GM18873 (cell line): Measurements from ENCODE around the gene GPATCH2.
"Not testable (repeated sequence)": the region's sequence is repeated elsewhere in the genome, so short reads cannot be mapped to it uniquely, and the experiment has no call there.

Experiments used
- ATAC-seq: cut with Tn5 transposase; IDR thresholded peaks from one replicate; pipeline ENCODE4 v1.9.1; 2021; ENCODE audit warnings: mild to moderate bottlenecking, moderate library complexity, moderate number of reproducible peaks; ENCODE audit not compliant: unreplicated experiment, low FRiP score

Gene GPATCH2

GRCh38 chr1:217528271-217528670, 102.6 kb downstream of the GPATCH2 start:
- no peak for ATAC-seq

GRCh38 chr1:217527151-217527550, 103.7 kb downstream of the GPATCH2 start:
- ATAC-seq = no peak

- ATAC-seq = no peak
These were observed 104.3 kb downstream of the GPATCH2 start for GRCh38 chr1:217526636-217527035.

DNA sequence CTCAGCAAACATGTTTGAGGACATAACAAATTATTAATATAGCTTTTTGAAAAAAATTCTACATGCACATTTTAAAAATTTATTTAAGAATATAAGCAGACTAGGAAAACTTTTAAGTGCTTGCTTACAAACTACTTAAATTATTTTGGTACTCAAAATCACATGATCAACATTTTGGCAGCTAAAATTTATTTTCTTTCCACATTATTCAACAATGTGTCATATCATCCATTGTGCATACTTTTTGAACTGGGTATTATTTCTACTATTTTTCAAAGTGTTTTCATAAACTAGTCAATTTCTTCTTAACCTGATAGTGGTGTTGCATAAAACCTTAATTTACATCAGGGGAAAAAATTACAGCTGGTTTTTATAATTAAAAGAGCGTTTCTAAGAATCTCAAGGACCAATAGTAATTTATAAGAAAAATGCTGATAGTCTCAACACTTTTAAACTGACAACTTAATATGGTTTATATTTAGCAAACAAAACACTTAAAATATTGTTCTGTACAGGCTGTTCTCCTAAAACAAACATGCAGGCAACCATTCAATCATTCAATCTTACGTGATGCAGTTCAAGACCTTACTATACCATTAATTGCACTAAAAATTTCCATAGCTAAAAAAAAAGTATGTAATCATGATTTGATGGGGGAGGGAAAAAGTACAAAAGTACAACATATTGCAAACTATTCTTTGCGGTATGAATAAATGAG, 105.0 kb downstream of the GPATCH2 start:
- ATAC-seq = no peak

DNA sequence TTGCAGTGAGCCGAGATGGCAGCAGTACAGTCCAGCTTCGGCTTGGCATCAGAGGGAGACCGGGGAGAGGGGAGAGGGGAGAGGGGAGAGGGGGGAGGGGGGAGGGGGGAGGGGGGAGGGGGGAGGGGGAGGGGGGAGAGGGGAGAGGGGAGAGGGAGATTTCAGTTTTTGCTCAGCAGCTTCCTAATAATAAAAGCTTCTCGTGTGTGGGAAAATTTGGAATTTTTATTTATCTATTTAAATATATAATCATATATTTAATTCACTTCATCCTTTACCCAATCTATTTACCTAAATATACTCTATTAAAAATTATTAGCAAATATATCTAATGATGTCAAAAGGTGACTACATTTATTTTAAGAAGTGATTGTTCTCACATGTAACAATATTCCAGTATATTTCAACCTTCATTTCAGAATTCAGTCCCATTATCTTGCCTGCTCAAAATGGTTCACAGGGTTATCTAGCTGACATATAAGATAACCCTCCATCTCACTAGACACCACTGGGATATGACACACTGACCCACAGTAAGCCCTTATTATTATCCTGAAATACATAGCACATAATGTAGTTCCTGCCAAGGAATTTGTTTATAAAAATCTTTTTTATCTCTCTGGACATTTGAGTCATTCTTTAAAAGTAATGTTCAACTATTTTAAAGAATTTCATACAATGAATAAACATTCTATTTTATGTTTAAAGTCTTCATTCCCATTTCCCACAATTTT, 105.9 kb downstream of the GPATCH2 start:
- no peak for ATAC-seq

DNA sequence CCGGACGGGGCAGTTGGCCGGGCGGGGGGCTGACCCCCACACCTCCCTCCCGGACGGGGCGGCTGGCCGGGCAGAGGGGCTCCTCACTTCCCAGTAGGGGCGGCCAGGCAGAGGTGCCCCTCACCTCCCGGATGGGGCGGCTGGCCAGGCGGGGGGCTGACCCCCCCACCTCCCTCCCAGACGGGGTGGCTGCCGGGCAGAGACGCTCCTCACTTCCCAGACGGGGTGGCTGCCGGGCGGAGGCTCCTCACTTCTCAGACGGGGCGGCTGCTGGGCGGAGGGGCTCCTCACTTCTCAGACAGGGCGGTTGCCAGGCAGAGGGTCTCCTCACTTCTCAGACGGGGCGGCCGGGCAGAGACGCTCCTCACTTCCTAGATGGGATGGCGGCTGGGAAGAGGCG, 107.0 kb downstream of the GPATCH2 start:
- not testable (repeated sequence) for ATAC-seq

DNA sequence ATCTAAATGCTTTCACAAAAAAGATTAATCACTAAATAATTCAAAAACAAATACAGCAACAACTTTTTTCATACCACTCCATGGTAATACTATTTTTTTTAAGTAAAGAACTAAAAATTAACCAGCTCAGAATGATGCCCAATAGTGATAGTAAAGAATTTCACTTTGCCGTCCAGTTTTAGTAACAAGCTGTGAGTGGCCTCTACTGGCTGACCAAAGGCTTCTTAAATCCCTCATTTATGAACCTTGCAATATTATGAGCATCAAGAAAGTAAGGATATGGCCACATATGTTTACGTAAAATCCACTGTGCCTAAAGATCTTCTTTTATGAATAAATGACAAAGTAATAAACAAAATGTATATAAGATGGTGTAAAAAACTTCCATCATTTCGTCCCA, 108.6 kb downstream of the GPATCH2 start:
- no peak for ATAC-seq

GRCh38 chr1:217521317-217521716, 109.6 kb downstream of the GPATCH2 start:
- no peak for ATAC-seq

DNA sequence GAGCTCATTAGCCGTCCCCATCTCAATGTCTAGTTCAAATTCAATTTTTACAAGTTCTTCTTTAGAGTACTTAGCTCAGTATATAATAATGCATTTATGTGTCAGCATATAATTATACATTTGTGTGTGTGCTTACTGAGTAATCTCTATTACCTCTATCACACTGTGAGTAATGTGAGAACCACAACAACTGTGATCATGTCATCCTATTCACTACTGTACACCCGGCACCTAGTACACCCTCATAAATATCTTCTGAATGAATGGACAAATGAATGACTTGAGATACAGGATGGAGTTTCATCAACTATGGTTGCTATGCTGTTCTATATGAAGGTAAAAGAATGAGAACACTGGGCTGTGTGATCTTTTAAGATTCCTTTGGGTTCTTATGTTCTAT, 124.0 kb downstream of the GPATCH2 start:
- ATAC-seq = no peak

DNA sequence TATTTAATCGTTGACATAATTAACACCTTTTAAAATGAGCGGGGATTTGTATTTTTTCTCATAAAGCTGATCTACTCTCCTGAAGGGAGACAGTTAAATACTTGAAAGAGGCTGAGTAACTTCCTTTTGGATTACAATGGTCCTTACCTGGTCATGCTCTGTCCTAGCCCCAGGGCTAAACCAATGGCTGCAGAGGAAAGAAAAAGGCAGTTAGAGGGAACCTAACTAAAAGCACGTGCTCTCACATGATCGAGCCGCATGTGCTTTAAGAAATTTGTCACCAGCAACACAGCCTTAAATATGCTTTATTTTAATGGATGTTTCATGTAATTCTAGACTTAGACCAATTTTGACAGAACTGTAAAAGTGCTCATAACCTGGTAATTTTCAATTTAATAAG, 132.7 kb downstream of the GPATCH2 start:
- ATAC-seq = no peak

GRCh38 chr1:217495249-217495648, 135.6 kb downstream of the GPATCH2 start:
- ATAC-seq = peak; percentile 93

DNA sequence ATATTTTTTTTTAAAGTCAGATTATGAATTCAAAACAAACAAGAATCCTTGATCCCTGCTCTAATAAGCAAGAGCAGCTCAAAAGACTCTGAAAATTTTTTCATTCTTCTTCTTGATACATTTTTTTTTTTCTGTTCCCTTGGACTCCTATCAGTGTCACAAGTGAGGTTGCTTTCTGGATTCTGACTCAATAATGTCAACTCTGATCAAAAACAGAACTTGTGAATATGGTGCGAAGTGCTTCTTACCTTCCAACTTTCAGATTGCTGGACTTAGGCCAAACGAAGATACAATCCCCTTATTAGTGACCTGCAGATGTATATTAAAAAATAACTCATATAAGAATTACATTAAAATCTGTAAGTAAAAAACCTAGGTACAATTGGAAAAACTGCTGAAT, 136.1 kb downstream of the GPATCH2 start:
- peak; percentile 53 for ATAC-seq

GRCh38 chr1:217493290-217493689, 137.6 kb downstream of the GPATCH2 start:
- no peak for ATAC-seq

GRCh38 chr1:217484871-217485270, 146.0 kb downstream of the GPATCH2 start:
- ATAC-seq = no peak

GRCh38 chr1:217482356-217483102, 148.4 kb downstream of the GPATCH2 start:
- ATAC-seq = peak; percentile 97

GRCh38 chr1:217478450-217478849, 152.4 kb downstream of the GPATCH2 start:
- no peak for ATAC-seq

DNA sequence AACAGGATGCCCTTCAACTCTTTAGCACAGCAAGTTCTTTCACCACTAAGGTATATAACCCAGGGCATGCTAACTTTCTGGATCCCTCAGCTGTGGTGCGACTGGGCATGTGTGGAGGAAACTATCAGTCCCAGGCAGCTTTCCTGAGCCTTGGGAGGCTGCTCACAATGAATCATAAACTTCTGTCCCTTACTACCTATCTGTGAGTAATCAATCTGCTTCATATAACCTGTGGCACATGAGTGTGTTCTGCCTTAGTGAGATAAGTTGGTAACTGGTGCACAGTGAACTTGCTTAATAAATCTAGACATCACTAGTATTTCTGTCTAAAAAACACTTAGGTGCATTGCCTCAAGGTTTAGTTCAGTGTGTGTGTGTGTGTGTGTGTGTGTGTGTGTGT, 158.0 kb downstream of the GPATCH2 start:
- ATAC-seq = no peak

GRCh38 chr1:217471403-217471802, 159.5 kb downstream of the GPATCH2 start:
- no peak for ATAC-seq

DNA sequence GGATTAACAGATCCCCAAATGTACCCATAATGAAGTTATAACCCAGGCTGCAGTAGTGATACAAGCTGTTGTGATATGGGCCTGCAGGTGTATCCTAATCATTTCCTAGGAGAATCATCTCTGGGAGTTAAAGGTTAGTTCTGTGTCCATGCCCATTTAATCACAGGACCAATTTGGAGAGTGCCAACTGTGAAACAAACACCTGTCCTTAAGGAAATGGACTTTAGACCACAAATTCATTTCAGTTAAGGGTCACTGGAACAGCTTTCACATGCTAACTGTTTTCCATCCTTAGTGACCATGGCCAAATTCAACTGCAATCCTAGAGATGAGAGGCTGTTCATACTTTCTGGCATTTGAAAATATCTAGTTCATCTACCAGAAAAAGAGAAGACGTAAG, 160.9 kb downstream of the GPATCH2 start:
- no peak for ATAC-seq

DNA sequence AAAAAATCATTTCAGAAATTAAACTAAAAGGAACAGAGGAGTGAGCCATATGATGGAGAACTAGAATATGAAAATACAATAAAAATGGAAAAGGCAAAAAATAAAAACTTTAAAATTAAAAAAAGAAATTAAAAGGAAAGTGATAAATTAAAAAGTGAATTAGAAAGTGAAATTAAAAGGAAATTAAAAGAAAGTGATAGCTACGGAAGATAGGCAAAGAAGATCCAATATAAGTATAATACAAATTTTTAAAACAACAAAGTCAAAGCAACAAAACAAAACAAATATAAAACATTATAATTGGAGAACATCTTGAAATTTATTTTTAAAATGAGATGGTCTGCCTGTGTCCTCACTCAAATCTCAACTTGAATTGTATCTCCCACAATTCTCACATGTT, 165.8 kb downstream of the GPATCH2 start:
- ATAC-seq = no peak

DNA sequence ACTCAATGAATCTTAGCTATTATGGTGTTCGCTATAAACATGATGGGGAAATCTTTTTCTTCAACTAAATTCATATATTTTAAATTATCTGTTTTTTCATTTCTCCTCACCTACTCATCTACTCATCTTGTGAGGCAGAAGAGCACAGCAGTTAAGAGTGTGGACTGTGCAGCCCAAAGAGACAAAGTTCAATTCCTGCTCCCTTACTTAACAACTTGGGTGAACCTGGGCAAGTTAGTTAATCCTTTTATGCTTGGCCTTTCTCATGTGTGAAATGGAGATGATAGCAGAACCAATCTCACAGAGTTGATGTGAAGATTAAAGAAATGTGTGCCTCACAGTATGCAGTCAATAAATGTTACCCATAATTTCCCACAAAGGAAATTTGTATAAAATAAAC, 168.2 kb downstream of the GPATCH2 start:
- ATAC-seq = no peak
